WTC11 (cell line): ENCODE results near the gene PLCXD1.
"Not testable (repeated sequence)": the region's sequence is repeated elsewhere in the genome, so short reads cannot be mapped to it uniquely, and the experiment has no call there.

ENCODE experiments used
- ATF2 ChIP-seq: sonication (generic); formaldehyde crosslinking; IDR thresholded peaks from 2 replicates; pipeline ENCODE4 v1.8.1; 2022; ENCODE audit warnings: low read depth, missing genetic modification reagents, borderline replicate concordance
- CTCF ChIP-seq: fragments of 200-600 bp; IDR thresholded peaks from 2 replicates; pipeline ENCODE4 v1.8.0; 2022; ENCODE audit warnings: antibody characterized with exemption
- ESRRA ChIP-seq: sonication (generic); formaldehyde crosslinking; IDR thresholded peaks from 2 replicates; pipeline ENCODE4 v1.8.1; 2022; ENCODE audit warnings: mild to moderate bottlenecking, missing genetic modification reagents, borderline replicate concordance
- ETV6 ChIP-seq: sonication (generic); formaldehyde crosslinking; IDR thresholded peaks from 2 replicates; pipeline ENCODE4 v1.8.1; 2022; ENCODE audit warnings: mild to moderate bottlenecking, missing genetic modification reagents
- GRHL2 ChIP-seq: fragments of 250-450 bp; sonication (Bioruptor Pico); IDR thresholded peaks from 2 replicates; pipeline ENCODE4 v1.8.0; 2022; ENCODE audit warnings: mild to moderate bottlenecking, moderate library complexity; ENCODE audit not compliant: insufficient replicate concordance, severe bottlenecking
- PRDM15 ChIP-seq: sonication (generic); formaldehyde crosslinking; IDR thresholded peaks from 2 replicates; pipeline ENCODE4 v1.8.0; 2022; ENCODE audit warnings: missing genetic modification reagents
- PRRX2 ChIP-seq: fragments of 250-450 bp; sonication (Bioruptor Pico); IDR thresholded peaks from 2 replicates; pipeline ENCODE4 v1.8.0; 2021; ENCODE audit warnings: mild to moderate bottlenecking
- SP1 ChIP-seq: sonication (generic); formaldehyde crosslinking; conservative IDR thresholded peaks from 2 replicates; pipeline ENCODE4 v1.8.1; 2022; ENCODE audit warnings: missing genetic modification reagents
- ZNF317 ChIP-seq: sonication (generic); formaldehyde crosslinking; IDR thresholded peaks from 2 replicates; pipeline ENCODE4 v1.8.1; 2023; ENCODE audit warnings: low read depth, mild to moderate bottlenecking, moderate library complexity, missing genetic modification reagents, borderline replicate concordance

GRCh38 chrX:257054-257453, 24.1 kb upstream of the PLCXD1 start:
- not testable (repeated sequence) for TF ChIP-seq GRHL2 (CRISPR knock-in tag); ZNF317 (CRISPR knock-in tag); ESRRA (CRISPR knock-in tag); PRDM15 (CRISPR knock-in tag); PRRX2 (CRISPR knock-in tag); ATF2; CTCF; SP1; ETV6 (CRISPR knock-in tag)
